ENCODE data around the gene LACTB.

GRCh38 chr15:63165166-63165859 lies 43.7 kb downstream of the LACTB start:
- TF ChIP-seq, protein P1, sequence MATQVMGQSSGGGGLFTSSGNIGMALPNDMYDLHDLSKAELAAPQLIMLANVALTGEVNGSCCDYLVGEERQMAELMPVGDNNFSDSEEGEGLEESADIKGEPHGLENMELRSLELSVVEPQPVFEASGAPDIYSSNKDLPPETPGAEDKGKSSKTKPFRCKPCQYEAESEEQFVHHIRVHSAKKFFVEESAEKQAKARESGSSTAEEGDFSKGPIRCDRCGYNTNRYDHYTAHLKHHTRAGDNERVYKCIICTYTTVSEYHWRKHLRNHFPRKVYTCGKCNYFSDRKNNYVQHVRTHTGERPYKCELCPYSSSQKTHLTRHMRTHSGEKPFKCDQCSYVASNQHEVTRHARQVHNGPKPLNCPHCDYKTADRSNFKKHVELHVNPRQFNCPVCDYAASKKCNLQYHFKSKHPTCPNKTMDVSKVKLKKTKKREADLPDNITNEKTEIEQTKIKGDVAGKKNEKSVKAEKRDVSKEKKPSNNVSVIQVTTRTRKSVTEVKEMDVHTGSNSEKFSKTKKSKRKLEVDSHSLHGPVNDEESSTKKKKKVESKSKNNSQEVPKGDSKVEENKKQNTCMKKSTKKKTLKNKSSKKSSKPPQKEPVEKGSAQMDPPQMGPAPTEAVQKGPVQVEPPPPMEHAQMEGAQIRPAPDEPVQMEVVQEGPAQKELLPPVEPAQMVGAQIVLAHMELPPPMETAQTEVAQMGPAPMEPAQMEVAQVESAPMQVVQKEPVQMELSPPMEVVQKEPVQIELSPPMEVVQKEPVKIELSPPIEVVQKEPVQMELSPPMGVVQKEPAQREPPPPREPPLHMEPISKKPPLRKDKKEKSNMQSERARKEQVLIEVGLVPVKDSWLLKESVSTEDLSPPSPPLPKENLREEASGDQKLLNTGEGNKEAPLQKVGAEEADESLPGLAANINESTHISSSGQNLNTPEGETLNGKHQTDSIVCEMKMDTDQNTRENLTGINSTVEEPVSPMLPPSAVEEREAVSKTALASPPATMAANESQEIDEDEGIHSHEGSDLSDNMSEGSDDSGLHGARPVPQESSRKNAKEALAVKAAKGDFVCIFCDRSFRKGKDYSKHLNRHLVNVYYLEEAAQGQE (IDR thresholded peaks at IDR 0.05; ENCODE audit: insufficient replicate concordance, low read depth) = no peak
- TF ChIP-seq CTCF (IDR thresholded peaks at IDR 0.05; ENCODE audit: insufficient read depth, low read length) (no peak), POLR2AphosphoS5 (IDR thresholded peaks at IDR 0.05; ENCODE audit: low read depth) (no peak)

Data from HL-60 (cell line).